CD14-positive monocyte (primary cell): Measurements from ENCODE around the gene CYP2A6. TPM values are rescaled to one million over a fixed set of nuclear protein-coding genes. Genes with fewer than 3 reads are reported as not detected.

Experiments used
- DNase-seq, 3 donors: peaks; one replicate each; pipeline ENCODE4 v3.0.0-alpha.2; 2011 to 2022
- H2AFZ ChIP-seq: 2 replicates; pipeline ENCODE4 v1.6.0; 2012; ENCODE audit warnings: mild to moderate bottlenecking, low read depth, low read length, inconsistent platforms; ENCODE audit not compliant: insufficient read depth, poor library complexity, severe bottlenecking
- H3K27ac ChIP-seq, 2 donors: 1 replicate in 1 of 2; 2 replicates in 1 of 2; pipeline ENCODE4 v1.5.1; 2012 to 2013; ENCODE audit warnings: low read length in 2 of 2, control low read depth in 1 of 2, inconsistent platforms in 1 of 2, low read depth in 1 of 2, mild to moderate bottlenecking in 1 of 2
- H3K27me3 ChIP-seq, 2 donors: one replicate each; pipeline versions ENCODE4 v1.6.0 to v1.6.1; 2011 to 2013; ENCODE audit warnings: low read length in 2 of 2; ENCODE audit not compliant: control insufficient read depth in 2 of 2, insufficient read depth in 2 of 2
- H3K36me3 ChIP-seq, 2 donors: replicated peaks in 1 of 2; 1 replicate in 1 of 2; 2 replicates in 1 of 2; pipeline versions ENCODE4 v1.5.1 to v1.6.1; 2012 to 2013; ENCODE audit warnings: low read length in 2 of 2, control low read depth in 1 of 2, inconsistent platforms in 1 of 2, mild to moderate bottlenecking in 1 of 2; ENCODE audit not compliant: insufficient read depth in 2 of 2, control insufficient read depth in 1 of 2
- H3K4me1 ChIP-seq, 2 donors: 1 replicate in 1 of 2; 2 replicates in 1 of 2; pipeline versions ENCODE4 v1.5.1 to v1.6.1; 2012 to 2013; ENCODE audit warnings: low read length in 2 of 2, control low read depth in 1 of 2, inconsistent platforms in 1 of 2, mild to moderate bottlenecking in 1 of 2, moderate library complexity in 1 of 2; ENCODE audit not compliant: insufficient read depth in 2 of 2, control insufficient read depth in 1 of 2
- H3K4me2 ChIP-seq: replicated peaks from 2 replicates; pipeline ENCODE3; 2012; ENCODE audit warnings: low read length, moderate library complexity, mild to moderate bottlenecking; ENCODE audit not compliant: poor library complexity, severe bottlenecking; ENCODE audit errors: extremely low read depth
- H3K4me3 ChIP-seq, 3 experiments: fragments of 200-600 bp in 1 of 3; sonication (generic) in 1 of 3; replicated peaks in 1 of 3; 1 replicate in 2 of 3; 2 replicates in 1 of 3; pipeline ENCODE4 v1.5.1; 2011 to 2013; ENCODE audit warnings: low read length in 3 of 3, mild to moderate bottlenecking in 3 of 3, control low read depth in 2 of 3, low read depth in 2 of 3, inconsistent platforms in 1 of 3, moderate library complexity in 1 of 3
- H3K79me2 ChIP-seq: 2 replicates; pipeline ENCODE4 v1.6.0; 2012; ENCODE audit warnings: mild to moderate bottlenecking, control low read depth, inconsistent platforms, low read length, moderate library complexity; ENCODE audit not compliant: insufficient read depth
- H3K9ac ChIP-seq: 2 replicates; pipeline ENCODE4 v1.6.0; 2017; ENCODE audit warnings: low read length, mild to moderate bottlenecking; ENCODE audit not compliant: insufficient read depth, poor library complexity, severe bottlenecking
- H3K9me3 ChIP-seq, 2 donors: replicated peaks in 1 of 2; 1 replicate in 1 of 2; 2 replicates in 1 of 2; pipeline versions ENCODE4 v1.5.1 to v1.6.1; 2012 to 2013; ENCODE audit warnings: low read length in 2 of 2, control low read depth in 1 of 2; ENCODE audit not compliant: control insufficient read depth in 1 of 2, insufficient read depth in 1 of 2
- H4K20me1 ChIP-seq: 2 replicates; pipeline ENCODE4 v1.6.0; 2012; ENCODE audit warnings: mild to moderate bottlenecking, low read length, control low read depth, moderate library complexity; ENCODE audit not compliant: insufficient read depth
- H3K27ac Mint-ChIP-seq, 7 donors: one replicate each; pipeline ENCODE4 v1.8.0; 2020; ENCODE audit warnings: mild to moderate bottlenecking in 7 of 7, mixed read lengths in 7 of 7, moderate library complexity in 6 of 7, inconsistent platforms in 2 of 7
- H3K27me3 Mint-ChIP-seq, 3 donors: one replicate each; pipeline ENCODE4 v1.8.0; 2021 to 2022; ENCODE audit warnings: low read depth in 3 of 3, mild to moderate bottlenecking in 3 of 3, mixed read lengths in 3 of 3, moderate library complexity in 3 of 3, inconsistent platforms in 1 of 3
- H3K36me3 Mint-ChIP-seq, 2 donors: one replicate each; pipeline ENCODE4 v1.8.0; 2020; ENCODE audit warnings: mixed read lengths in 2 of 2, inconsistent platforms in 1 of 2, mild to moderate bottlenecking in 1 of 2
- H3K4me1 Mint-ChIP-seq: one replicate; pipeline ENCODE4 v1.8.0; 2020; ENCODE audit warnings: mild to moderate bottlenecking, mixed read lengths
- H3K4me3 Mint-ChIP-seq, 2 donors: one replicate each; pipeline ENCODE4 v1.8.0; 2020; ENCODE audit warnings: mild to moderate bottlenecking in 2 of 2, mixed read lengths in 2 of 2, moderate library complexity in 1 of 2
- H3K9me3 Mint-ChIP-seq, 7 donors: one replicate each; pipeline ENCODE4 v1.8.0; 2020 to 2022; ENCODE audit warnings: mixed read lengths in 7 of 7, mild to moderate bottlenecking in 6 of 7, moderate library complexity in 6 of 7, inconsistent platforms in 2 of 7
- CTCF ChIP-seq: fragments of 200-600 bp; IDR thresholded peaks from one replicate; pipeline ENCODE4 v1.8.0; 2022; ENCODE audit warnings: antibody characterized with exemption, mild to moderate bottlenecking
- WGBS: methylation state at CpG from one replicate; pipeline ENCODE4 v1.1.5; 2013; ENCODE audit warnings: missing lambda C conversion rate; ENCODE audit not compliant: insufficient coverage; 5-methylcytosine and 5-hydroxymethylcytosine counted together
- intact Hi-C, 2 donors: fragments of 100-400 bp; cut with micrococcal nuclease; formaldehyde crosslinking; loops; one replicate each; pipeline versions ENCODE4 v1.15.0 to v1.15.1; 2023
- polyA plus RNA-seq, 3 donors: library from polyadenylated mRNA; depleted of rRNA in 1 of 3; unstranded in 2 of 3; stranded (reverse) in 1 of 3; fragments of 300-500 nt in 2 of 3; fragments of >200 nt in 1 of 3; fragmentation: Illumina TruSeq in 2 of 3; gene quantifications; 1 replicate in 2 of 3; 2 replicates in 1 of 3; pipeline ENCODE4 v1.2.3, GENCODE V29; 2012 to 2021

The CYP2A6 gene
- polyA plus RNA-seq, 3 donors: not detected

GRCh38 chr19:40896418-40896796, 46.2 kb upstream of the CYP2A6 start:
- H2AFZ ChIP-seq: no peak overlapping the region
- H3K36me3 Mint-ChIP-seq: no peaks in the 10 kb centered on the region
- H3K4me1 ChIP-seq: peaks cover 0 to 8% of the 10 kb centered on the region in 2 donors
- 100% methylated on average over 3 of the region's 5 CpGs for WGBS
- no peaks in the 10 kb centered on the region for H3K36me3 ChIP-seq
- H3K27me3 Mint-ChIP-seq: peaks cover 20 to 23% (median 20%) of the 10 kb centered on the region in 3 donors
- no peak overlapping the region for H3K4me3 Mint-ChIP-seq
- no peaks in the 10 kb centered on the region for H3K79me2 ChIP-seq
- no peak for DNase-seq
- no peak overlapping the region for H3K4me2 ChIP-seq
- intact Hi-C loops: no loop called here
- H3K4me3 ChIP-seq: no peak overlapping the region
- peaks cover 1 to 2% of the 10 kb centered on the region in 2 donors for H3K27me3 ChIP-seq
- TF ChIP-seq CTCF: no peak
- peaks cover 0 to under 1% (median 0%) of the 10 kb centered on the region in 7 donors for H3K9me3 Mint-ChIP-seq
- H3K27ac ChIP-seq: no peak overlapping the region
- no peak overlapping the region for H3K9ac ChIP-seq
- peaks cover 8% of the 10 kb centered on the region for H3K4me1 Mint-ChIP-seq
- no peak overlapping the region for H3K27ac Mint-ChIP-seq
- no peaks in the 10 kb centered on the region for H4K20me1 ChIP-seq
- H3K9me3 ChIP-seq: no peaks in the 10 kb centered on the region

DNA sequence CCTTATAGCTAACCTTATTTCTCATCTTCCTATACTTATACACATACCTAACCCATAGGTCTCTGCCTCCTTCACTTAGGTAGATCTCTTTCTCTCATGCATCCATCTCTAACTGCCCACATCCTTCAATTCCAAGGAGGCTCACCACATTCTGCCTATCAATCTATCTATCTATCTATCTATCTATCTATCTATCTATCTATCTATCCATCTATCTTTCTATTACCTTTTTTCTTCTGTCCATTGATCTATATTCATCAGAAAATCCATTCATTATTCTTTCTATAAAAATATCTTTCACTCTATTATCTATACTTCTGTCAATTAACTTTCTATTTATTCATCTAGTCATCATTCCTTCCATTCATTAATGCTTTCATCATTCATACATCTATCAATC, 42.9 kb upstream of the CYP2A6 start:
- Histone ChIP-seq H3K9me3 (no peaks in the 10 kb centered on the region), H3K4me2 (no peak overlapping the region), H3K4me3 (no peak overlapping the region), H3K4me1 (no peaks in the 10 kb centered on the region), H2AFZ (no peak overlapping the region), H3K27me3 (peaks cover 2 to 8% of the 10 kb centered on the region in 2 donors), H3K9ac (no peak overlapping the region), H3K79me2 (no peaks in the 10 kb centered on the region), H4K20me1 (no peaks in the 10 kb centered on the region), H3K36me3 (no peaks in the 10 kb centered on the region), H3K27ac (no peak overlapping the region)
- H3K36me3 Mint-ChIP-seq: no peaks in the 10 kb centered on the region
- no peaks in the 10 kb centered on the region for H3K4me1 Mint-ChIP-seq
- DNase-seq: no peak
- H3K4me3 Mint-ChIP-seq: peak overlapping the region in 1 of 2 donors; percentile 21
- no peak overlapping the region for H3K27ac Mint-ChIP-seq
- no peaks in the 10 kb centered on the region for H3K9me3 Mint-ChIP-seq
- H3K27me3 Mint-ChIP-seq: peaks cover 19 to 32% (median 26%) of the 10 kb centered on the region in 3 donors
- TF ChIP-seq CTCF: no peak
- intact Hi-C loops: no loop called here
